Osteocyte (in vitro differentiated cells): ENCODE results near the gene UBTF. TPM values are rescaled to one million over a fixed set of nuclear protein-coding genes. Genes with fewer than 3 reads are reported as not detected.
"Not testable (repeated sequence)": the region's sequence is repeated elsewhere in the genome, so short reads cannot be mapped to it uniquely, and the experiment has no call there.

ENCODE experiments used
- DNase-seq: peaks from one replicate; pipeline ENCODE4 v3.0.0; 2021; ENCODE audit warnings: mixed read lengths; ENCODE audit not compliant: unreplicated experiment; ENCODE audit errors: extremely low spot score
- H3K27ac Mint-ChIP-seq: one replicate; pipeline ENCODE4 v1.8.0; 2021; ENCODE audit warnings: mild to moderate bottlenecking, mixed read lengths; ENCODE audit not compliant: unreplicated experiment
- H3K27me3 Mint-ChIP-seq: one replicate; pipeline ENCODE4 v1.8.0; 2021; ENCODE audit warnings: mixed read lengths; ENCODE audit not compliant: unreplicated experiment
- H3K36me3 Mint-ChIP-seq: one replicate; pipeline ENCODE4 v1.8.0; 2021; ENCODE audit warnings: mixed read lengths; ENCODE audit not compliant: unreplicated experiment
- H3K4me1 Mint-ChIP-seq: one replicate; pipeline ENCODE4 v1.8.0; 2021; ENCODE audit warnings: mixed read lengths; ENCODE audit not compliant: unreplicated experiment
- H3K4me3 Mint-ChIP-seq: one replicate; pipeline ENCODE4 v1.8.0; 2021; ENCODE audit warnings: mild to moderate bottlenecking, moderate library complexity, mixed read lengths; ENCODE audit not compliant: unreplicated experiment
- H3K9me3 Mint-ChIP-seq: one replicate; pipeline ENCODE4 v1.8.0; 2021; ENCODE audit warnings: mixed read lengths; ENCODE audit not compliant: unreplicated experiment
- total RNA-seq: library from RNA; stranded (reverse); gene quantifications from 2 replicates; pipeline ENCODE4 v1.2.1, GENCODE V29; 2021
- TF ChIP-seq, protein P1 (sequence below): fragments of 200-600 bp; sonication (generic); IDR thresholded peaks from 2 replicates; pipeline ENCODE4 v1.5.0; 2021; ENCODE audit warnings: antibody characterized with exemption, mild to moderate bottlenecking, moderate library complexity

UBTF gene
- total RNA-seq, 1 donor from 2014 or later, result 96.9 TPM

DNA sequence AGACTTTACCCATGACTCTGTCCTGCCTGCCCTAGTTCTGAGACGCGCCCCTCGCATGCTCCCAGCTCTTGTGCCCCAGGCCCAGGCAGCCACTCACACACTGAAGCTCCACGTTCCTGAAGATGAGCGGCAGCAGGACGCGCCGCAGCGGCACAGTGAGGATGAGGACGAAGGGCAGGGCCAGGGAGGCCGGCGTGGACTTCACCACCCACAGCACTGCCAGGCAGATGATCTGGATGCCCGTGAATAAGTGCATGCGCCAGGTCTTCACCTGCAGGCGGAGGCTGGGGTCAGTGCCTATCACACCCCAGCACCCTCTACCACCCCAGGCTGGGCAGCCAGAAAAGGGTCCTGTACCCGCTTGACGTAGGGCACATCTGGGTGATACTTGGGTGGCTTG lies 31.6 kb upstream of the UBTF start:
- no peak overlapping the region for H3K4me3 Mint-ChIP-seq
- no peaks in the 10 kb centered on the region for H3K36me3 Mint-ChIP-seq
- H3K4me1 Mint-ChIP-seq, result no peaks in the 10 kb centered on the region
- no peak overlapping the region for H3K27ac Mint-ChIP-seq
- peaks cover 12% of the 10 kb centered on the region for H3K27me3 Mint-ChIP-seq
- TF ChIP-seq, protein P1, sequence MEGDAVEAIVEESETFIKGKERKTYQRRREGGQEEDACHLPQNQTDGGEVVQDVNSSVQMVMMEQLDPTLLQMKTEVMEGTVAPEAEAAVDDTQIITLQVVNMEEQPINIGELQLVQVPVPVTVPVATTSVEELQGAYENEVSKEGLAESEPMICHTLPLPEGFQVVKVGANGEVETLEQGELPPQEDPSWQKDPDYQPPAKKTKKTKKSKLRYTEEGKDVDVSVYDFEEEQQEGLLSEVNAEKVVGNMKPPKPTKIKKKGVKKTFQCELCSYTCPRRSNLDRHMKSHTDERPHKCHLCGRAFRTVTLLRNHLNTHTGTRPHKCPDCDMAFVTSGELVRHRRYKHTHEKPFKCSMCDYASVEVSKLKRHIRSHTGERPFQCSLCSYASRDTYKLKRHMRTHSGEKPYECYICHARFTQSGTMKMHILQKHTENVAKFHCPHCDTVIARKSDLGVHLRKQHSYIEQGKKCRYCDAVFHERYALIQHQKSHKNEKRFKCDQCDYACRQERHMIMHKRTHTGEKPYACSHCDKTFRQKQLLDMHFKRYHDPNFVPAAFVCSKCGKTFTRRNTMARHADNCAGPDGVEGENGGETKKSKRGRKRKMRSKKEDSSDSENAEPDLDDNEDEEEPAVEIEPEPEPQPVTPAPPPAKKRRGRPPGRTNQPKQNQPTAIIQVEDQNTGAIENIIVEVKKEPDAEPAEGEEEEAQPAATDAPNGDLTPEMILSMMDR, result no peak
- H3K9me3 Mint-ChIP-seq, result no peaks in the 10 kb centered on the region
- no peak for DNase-seq

DNA sequence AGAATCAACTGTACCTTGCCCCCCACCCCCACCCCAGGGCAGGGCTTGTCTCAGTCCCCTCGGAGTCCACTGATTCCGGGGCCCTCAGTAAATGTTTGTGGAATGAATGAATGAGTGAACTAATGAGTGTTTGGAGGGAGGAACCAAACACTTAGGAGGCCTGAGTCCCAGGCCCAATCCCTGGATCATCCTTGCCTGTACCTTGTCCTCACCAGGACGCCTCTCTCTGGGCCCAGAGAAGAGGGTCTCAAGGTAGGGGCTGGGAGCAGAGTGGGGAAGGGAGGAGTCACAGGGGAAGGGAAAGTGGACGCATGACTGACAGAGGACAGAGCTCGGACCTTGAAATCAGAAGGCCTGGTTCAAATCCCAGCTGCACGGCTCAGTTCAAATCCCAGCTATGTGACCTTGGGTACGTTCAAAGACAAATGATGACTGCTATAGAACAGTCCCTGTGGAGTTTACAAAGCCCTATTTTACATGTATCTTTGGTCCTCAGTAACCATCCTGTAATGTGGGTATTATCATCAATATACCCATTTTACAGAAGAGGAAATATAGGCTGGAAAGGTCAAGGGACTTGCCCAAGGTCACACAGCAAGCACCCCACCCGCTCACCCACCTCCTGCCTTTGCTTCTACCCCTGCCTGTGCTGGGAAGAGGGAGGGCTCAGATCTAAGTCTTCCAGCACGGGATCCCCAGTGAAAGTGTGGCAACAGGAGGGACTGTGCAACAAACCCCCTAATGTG lies 30.2 kb upstream of the UBTF start:
- Mint-ChIP-seq H3K9me3 (no peaks in the 10 kb centered on the region), H3K4me3 (no peak overlapping the region), H3K36me3 (no peaks in the 10 kb centered on the region), H3K27ac (no peak overlapping the region), H3K27me3 (peaks cover 5% of the 10 kb centered on the region), H3K4me1 (no peaks in the 10 kb centered on the region)
- no peak for DNase-seq
- TF ChIP-seq, protein P1, result no peak

DNA sequence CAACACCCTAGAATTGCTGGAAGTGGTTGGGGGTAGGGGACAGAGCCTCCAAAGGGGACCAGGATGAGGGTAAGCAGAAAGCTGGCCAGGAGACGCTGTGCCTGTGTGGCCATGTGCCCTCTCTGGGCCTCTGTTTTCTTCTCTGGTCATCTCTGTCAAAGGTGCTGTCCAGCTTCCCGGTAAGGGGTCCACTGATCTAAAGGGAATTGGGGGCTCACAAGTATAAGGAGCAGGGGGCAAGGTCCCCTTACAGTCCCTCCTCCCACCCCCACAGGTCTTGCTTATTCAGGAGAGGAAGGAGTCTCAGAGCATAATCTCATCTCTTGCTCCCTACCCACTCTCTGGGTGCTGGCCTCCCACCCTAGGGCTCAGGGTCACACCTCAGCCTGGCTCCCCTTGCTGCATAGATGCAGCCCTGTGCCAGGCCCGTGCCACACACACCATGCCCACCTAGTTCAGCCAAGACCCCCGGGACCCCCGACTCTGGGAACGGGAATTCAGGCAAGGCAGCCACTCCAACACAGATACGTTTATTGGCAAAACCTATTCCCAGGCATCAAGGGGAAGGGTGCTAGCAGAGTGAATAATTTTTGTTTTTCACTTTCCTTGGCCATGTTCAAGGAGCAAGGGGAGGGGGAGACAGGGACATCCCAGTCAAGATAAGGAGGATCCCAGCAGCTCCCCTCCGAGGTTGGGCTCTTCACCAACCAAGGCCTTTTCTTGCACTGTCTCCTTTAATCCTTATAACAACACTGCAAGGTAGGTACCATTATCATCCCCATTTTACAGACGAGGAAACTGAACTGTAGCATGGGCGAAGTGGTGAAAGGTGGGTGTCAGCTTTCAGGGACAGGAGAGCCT lies 28.6 kb upstream of the UBTF start:
- DNase-seq, result no peak
- TF ChIP-seq, protein P1, result no peak
- H3K27ac Mint-ChIP-seq, result no peak overlapping the region
- no peak overlapping the region for H3K4me3 Mint-ChIP-seq
- no peaks in the 10 kb centered on the region for H3K9me3 Mint-ChIP-seq
- no peaks in the 10 kb centered on the region for H3K4me1 Mint-ChIP-seq
- no peaks in the 10 kb centered on the region for H3K36me3 Mint-ChIP-seq
- no peaks in the 10 kb centered on the region for H3K27me3 Mint-ChIP-seq

DNA sequence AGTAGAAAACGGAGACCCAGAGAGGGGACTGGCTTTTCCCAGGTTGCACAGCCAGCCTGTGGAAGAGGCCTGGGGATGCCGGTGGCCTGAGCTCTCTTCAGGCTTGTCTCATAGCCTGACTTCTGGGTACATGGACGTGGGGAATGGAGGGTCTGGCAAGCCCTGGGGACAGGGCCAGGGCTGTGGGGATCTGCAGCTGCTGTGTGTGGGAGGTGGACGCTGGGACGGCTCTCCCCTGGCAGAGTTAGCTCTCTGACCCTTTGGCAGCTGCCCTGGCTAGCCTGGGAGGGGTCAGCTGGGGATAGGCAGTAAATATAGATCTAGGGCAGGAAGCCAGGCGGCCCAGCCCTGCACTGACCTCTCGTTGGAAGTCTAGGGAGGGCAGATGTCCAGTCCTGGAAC lies 28.0 kb upstream of the UBTF start:
- H3K27ac Mint-ChIP-seq, result no peak overlapping the region
- TF ChIP-seq, protein P1, result no peak
- no peaks in the 10 kb centered on the region for H3K4me1 Mint-ChIP-seq
- H3K9me3 Mint-ChIP-seq, result no peaks in the 10 kb centered on the region
- H3K4me3 Mint-ChIP-seq, result no peak overlapping the region
- no peaks in the 10 kb centered on the region for H3K27me3 Mint-ChIP-seq
- H3K36me3 Mint-ChIP-seq, result no peaks in the 10 kb centered on the region
- no peak for DNase-seq

DNA sequence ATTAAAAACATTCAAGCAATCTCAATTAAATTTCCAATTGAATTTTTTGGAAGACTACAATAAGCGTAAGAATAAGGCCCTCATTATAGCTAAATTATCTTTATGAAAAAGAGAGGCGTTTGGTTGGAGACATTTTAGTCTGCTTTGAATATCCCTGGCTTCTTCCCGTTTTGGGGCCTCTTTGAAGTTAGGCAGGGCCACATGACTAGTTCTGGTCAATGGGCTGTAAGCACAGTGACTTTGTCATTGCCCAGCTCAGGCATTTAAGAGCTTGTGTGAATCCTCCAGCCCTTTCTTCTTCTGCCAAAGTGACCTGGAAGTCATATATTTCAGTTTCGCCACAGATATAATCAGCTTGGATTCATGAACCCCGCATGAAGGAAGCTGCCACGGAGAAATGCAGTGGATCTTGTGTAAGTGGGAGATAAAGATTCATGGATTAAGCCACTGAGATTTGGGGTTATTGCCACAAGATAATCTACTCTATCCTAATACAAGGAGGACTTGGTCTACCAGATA lies 21.7 kb upstream of the UBTF start:
- no peaks in the 10 kb centered on the region for H3K9me3 Mint-ChIP-seq
- DNase-seq, result no peak
- no peak overlapping the region for H3K4me3 Mint-ChIP-seq
- no peaks in the 10 kb centered on the region for H3K4me1 Mint-ChIP-seq
- TF ChIP-seq, protein P1, result no peak
- no peaks in the 10 kb centered on the region for H3K36me3 Mint-ChIP-seq
- H3K27me3 Mint-ChIP-seq, result no peaks in the 10 kb centered on the region
- no peak overlapping the region for H3K27ac Mint-ChIP-seq

DNA sequence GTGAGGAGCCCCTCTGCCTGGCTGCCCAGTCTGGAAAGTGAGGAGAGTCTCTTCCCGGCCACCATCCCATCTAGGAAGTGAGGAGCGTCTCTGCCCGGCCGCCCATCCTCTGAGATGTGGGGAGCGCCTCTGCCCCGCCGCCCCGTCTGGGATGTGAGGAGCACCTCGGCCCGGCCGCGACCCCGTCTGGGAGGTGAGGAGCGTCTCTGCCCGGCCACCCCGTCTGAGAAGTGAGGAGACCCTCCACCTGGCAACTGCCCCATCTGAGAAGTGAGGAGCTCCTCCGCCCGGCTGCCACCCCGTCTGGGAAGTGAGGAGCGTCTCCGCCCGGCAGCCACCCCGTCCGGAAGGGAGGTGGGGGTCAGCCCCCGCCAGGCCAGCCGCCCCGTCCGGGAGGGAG lies 18.4 kb upstream of the UBTF start:
- H3K4me3 Mint-ChIP-seq, H3K27me3 Mint-ChIP-seq, H3K36me3 Mint-ChIP-seq, H3K27ac Mint-ChIP-seq, DNase-seq, H3K9me3 Mint-ChIP-seq: not testable (repeated sequence)
- H3K4me1 Mint-ChIP-seq, result peaks cover 11% of the 10 kb centered on the region
